ENCODE data around the gene RPS6KA5. TPM values are rescaled to one million over a fixed set of nuclear protein-coding genes. Genes with fewer than 3 reads are reported as not detected.

RPS6KA5 gene
- total and polyA plus RNA-seq, 7 donors = 0.94 to 20.0 (median 11.5) TPM

DNA sequence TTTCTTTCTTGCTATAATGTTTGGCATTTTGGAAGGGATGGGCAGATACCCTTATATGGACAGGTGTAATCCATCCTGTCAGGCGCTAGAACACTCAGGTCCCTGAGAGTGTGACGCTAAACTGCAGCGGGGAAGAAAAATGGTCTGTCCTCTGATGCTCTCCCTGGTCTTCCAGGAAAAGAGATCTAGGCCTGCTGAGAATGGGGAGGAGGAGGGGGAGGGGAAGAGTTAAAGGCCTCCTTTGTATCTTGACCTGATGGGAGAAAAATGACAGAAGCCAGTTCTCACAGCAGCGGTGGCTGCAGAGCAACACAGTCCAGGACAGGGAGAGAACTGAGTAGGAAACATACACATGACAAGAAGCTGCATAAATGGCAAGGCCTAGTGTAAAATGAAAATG lies 61.1 kb downstream of the RPS6KA5 start:
- Histone ChIP-seq H3K27me3 (ENCODE audit: insufficient read depth in 3 of 3, low read length in 2 of 3) (no peaks in the 10 kb centered on the region), H3K4me3 (no peak overlapping the region), H3K27ac (no peak overlapping the region), H3K9me3 (no peaks in the 10 kb centered on the region), H3K36me3 (ENCODE audit: insufficient read depth in 1 of 2, low read depth in 1 of 2) (peaks cover 0 to 9% of the 10 kb centered on the region in 2 donors), H3K4me1 (no peaks in the 10 kb centered on the region)
- 85 to 89% (median 87%) methylated on average over 4 of the region's 4 CpGs for WGBS, 3 donors
- ATAC-seq (no peak), DNase-seq (no peak)
- intact Hi-C loops (cut with DNase I) = no loop called here
- TF ChIP-seq, protein P1, sequence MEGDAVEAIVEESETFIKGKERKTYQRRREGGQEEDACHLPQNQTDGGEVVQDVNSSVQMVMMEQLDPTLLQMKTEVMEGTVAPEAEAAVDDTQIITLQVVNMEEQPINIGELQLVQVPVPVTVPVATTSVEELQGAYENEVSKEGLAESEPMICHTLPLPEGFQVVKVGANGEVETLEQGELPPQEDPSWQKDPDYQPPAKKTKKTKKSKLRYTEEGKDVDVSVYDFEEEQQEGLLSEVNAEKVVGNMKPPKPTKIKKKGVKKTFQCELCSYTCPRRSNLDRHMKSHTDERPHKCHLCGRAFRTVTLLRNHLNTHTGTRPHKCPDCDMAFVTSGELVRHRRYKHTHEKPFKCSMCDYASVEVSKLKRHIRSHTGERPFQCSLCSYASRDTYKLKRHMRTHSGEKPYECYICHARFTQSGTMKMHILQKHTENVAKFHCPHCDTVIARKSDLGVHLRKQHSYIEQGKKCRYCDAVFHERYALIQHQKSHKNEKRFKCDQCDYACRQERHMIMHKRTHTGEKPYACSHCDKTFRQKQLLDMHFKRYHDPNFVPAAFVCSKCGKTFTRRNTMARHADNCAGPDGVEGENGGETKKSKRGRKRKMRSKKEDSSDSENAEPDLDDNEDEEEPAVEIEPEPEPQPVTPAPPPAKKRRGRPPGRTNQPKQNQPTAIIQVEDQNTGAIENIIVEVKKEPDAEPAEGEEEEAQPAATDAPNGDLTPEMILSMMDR (IDR thresholded peaks at IDR 0.05) = no peak

DNA sequence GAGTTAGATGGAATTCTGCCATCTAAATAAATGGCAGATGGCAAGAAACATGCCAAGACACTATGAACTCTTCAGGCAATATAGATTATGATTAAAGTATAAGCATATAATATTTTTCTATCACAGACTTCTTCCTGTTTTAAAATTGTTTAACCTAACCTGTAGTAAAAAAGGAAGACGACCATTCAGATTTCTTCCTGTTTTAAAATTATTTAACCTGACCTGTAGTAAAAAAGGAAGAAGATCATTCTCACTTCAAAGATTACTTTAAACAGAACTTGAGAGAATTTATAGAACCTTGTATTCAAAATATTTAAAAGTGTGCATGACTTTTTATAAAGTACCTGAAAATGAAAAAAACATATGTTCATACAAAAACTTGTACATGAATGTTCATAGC lies 63.5 kb downstream of the RPS6KA5 start:
- DNase-seq (no peak), ATAC-seq (no peak)
- Histone ChIP-seq H3K36me3 (ENCODE audit: insufficient read depth in 1 of 2, low read depth in 1 of 2) (peaks cover 0 to 9% of the 10 kb centered on the region in 2 donors), H3K4me3 (no peak overlapping the region), H3K9me3 (no peaks in the 10 kb centered on the region), H3K27ac (no peak overlapping the region), H3K4me1 (no peaks in the 10 kb centered on the region), H3K27me3 (ENCODE audit: insufficient read depth in 3 of 3, low read length in 2 of 3) (no peaks in the 10 kb centered on the region)
- WGBS, 3 donors = 0% methylated on average over 1 of the region's 1 CpG
- TF ChIP-seq, protein P1 (IDR thresholded peaks at IDR 0.05) = no peak
- intact Hi-C loops (cut with DNase I) = no loop called here

DNA sequence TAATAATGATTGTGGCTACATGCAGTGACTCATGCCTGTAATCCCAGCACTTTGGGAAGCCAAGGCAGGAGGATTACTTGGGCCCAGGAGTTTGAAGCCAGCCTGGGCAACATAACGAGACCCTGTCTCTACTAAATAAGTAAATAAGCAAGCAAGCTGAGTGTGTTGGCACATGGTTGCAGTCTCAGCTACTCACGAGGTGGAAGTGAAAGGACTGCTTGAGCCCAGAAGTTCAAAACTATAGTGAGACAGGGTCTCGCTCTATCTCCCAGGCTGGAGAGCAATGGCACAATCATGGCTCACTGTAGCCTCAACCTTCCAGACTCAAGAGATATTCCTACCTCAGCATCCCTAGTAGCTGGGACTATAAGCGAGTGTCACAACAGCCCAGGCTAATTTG lies 64.7 kb downstream of the RPS6KA5 start:
- Histone ChIP-seq H3K27me3 (ENCODE audit: insufficient read depth in 3 of 3, low read length in 2 of 3) (no peaks in the 10 kb centered on the region), H3K4me3 (no peak overlapping the region), H3K4me1 (no peaks in the 10 kb centered on the region), H3K27ac (no peak overlapping the region), H3K36me3 (ENCODE audit: insufficient read depth in 1 of 2, low read depth in 1 of 2) (peaks cover 0 to 9% of the 10 kb centered on the region in 2 donors), H3K9me3 (no peaks in the 10 kb centered on the region)
- ATAC-seq (no peak), DNase-seq (no peak)
- intact Hi-C loops (cut with DNase I) = no loop called here
- TF ChIP-seq, protein P1 (IDR thresholded peaks at IDR 0.05) = no peak
- WGBS, 3 donors = 95 to 98% (median 95%) methylated on average over 4 of the region's 4 CpGs

DNA sequence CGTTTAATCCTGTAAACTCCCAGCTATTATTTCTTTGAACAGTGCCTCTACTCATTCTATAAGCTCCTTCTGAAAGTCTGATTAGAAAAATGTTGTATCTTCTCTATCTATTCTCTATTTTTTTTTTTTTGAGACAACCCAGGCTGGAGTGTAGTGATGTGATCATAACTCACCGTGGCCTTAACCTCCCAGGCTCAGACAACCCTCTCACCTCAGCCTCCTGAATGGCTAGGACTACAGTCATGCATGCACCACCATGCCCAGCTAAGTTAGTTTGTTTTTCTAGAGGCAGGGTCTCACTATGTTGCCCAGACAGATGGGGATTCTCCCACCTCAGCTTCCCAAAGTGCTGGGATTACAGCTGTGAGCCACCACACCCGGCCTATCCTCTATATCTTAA lies 66.6 kb downstream of the RPS6KA5 start:
- Histone ChIP-seq H3K4me1 (no peaks in the 10 kb centered on the region), H3K27me3 (ENCODE audit: insufficient read depth in 3 of 3, low read length in 2 of 3) (no peaks in the 10 kb centered on the region), H3K27ac (no peak overlapping the region), H3K4me3 (no peak overlapping the region), H3K36me3 (ENCODE audit: insufficient read depth in 1 of 2, low read depth in 1 of 2) (peaks cover 0 to 9% of the 10 kb centered on the region in 2 donors), H3K9me3 (no peaks in the 10 kb centered on the region)
- DNase-seq (no peak), ATAC-seq (no peak)
- 92 to 96% (median 94%) methylated on average over 3 of the region's 3 CpGs for WGBS, 3 donors
- TF ChIP-seq, protein P1 (IDR thresholded peaks at IDR 0.05) = no peak
- intact Hi-C loops (cut with DNase I) = no loop called here

DNA sequence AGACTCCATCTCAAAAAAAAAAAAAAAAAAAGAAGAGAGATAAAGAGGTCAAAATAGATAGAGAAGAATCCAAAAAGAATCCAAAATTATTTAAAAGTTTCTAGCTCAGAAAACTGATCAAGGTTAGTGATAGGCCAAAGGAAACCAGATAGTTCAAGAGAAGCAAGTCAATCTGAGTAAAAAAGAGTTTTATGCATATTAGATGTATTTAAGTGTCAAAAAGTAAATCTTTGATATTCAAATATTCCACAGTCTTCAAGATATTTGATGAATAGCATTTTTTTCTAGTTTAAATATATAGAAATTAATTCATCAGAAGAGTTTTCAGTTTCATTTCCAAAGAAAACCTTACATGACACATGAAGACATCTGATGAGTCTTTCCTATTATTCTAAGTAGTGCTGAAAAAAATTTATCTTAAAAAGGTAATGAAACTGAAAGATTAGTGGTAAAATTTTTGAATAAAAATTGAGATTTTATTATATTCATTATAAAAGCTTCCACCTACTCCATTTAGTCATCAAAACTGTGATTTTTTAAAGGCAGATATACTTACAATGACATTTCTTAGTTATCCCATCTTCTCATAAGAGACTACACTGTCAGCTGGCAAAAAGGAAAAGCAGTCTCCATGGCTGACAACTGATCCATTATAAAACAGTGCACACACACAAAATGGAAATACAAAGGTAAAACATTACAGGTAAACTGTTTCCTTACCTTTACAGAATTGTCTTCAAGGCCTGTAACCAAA lies 68.6 kb downstream of the RPS6KA5 start:
- Histone ChIP-seq H3K27ac (no peak overlapping the region), H3K4me1 (no peaks in the 10 kb centered on the region), H3K27me3 (ENCODE audit: insufficient read depth in 3 of 3, low read length in 2 of 3) (no peaks in the 10 kb centered on the region), H3K36me3 (ENCODE audit: insufficient read depth in 1 of 2, low read depth in 1 of 2) (no peaks in the 10 kb centered on the region), H3K4me3 (no peak overlapping the region), H3K9me3 (no peaks in the 10 kb centered on the region)
- intact Hi-C loops (cut with DNase I) = no loop called here
- TF ChIP-seq, protein P1 (IDR thresholded peaks at IDR 0.05) = no peak
- ATAC-seq = no peak
- no peak for DNase-seq
